GM12891 (cell line): ENCODE measurements around the gene ATG7.

Experiments used
- POLR2A ChIP-seq: IDR thresholded peaks from 2 replicates; pipeline ENCODE4 v1.6.1; 2011; ENCODE audit warnings: low read depth, low read length, control low read depth
- SPI1 ChIP-seq: IDR thresholded peaks from 2 replicates; pipeline ENCODE4 v1.6.1; 2011; ENCODE audit warnings: low read depth, low read length, control low read depth

- TF ChIP-seq POLR2A (no peak), SPI1 (no peak)
These were observed 316.6 kb downstream of the ATG7 start for GRCh38 chr3:11588755-11589154.
